T-helper 17 cell (primary cell): ENCODE measurements around the gene OR2AE1. TPM values are rescaled to one million over a fixed set of nuclear protein-coding genes. Genes with fewer than 3 reads are reported as not detected.

Source experiments
- total RNA-seq, 4 donors: library from RNA in 2 of 4; stranded (reverse) in 2 of 4; gene quantifications; one replicate each; pipeline ENCODE4 v1.2.3 and lab custom pipeline; 2022 to 2026

The OR2AE1 gene
- total RNA-seq, 2 donors from 2014 or later: not detected

Other genes with a start within 250 kb of the OR2AE1 start
- under 1 TPM in 1 of 2 donors, not detected in 1; 0.20 TPM for gene CYP3A5, start 197.0 kb downstream of the OR2AE1 start, total RNA-seq
- gene CYP3A7, start 141.8 kb downstream of the OR2AE1 start, total RNA-seq: not detected
- not detected for gene CYP3A4, start 92.8 kb downstream of the OR2AE1 start, total RNA-seq
- not detected for gene CYP3A43, start 49.0 kb downstream of the OR2AE1 start, total RNA-seq
- 10 to 100 TPM; 25.3 to 27.2 TPM for gene TRIM4, start 42.5 kb upstream of the OR2AE1 start, total RNA-seq
- gene GJC3, start 52.6 kb upstream of the OR2AE1 start, total RNA-seq: under 1 TPM in 1 of 2 donors, not detected in 1; 0.25 TPM
- not detected for gene AZGP1, start 99.0 kb upstream of the OR2AE1 start, total RNA-seq
- 10 to 100 TPM; 51.1 to 58.6 TPM for gene ZKSCAN1, start 138.6 kb upstream of the OR2AE1 start, total RNA-seq
- 1 to 10 TPM; 4.2 to 5.2 TPM for gene ZSCAN21, start 172.7 kb upstream of the OR2AE1 start, total RNA-seq
- gene ZNF3, start 204.7 kb upstream of the OR2AE1 start, total RNA-seq: 10 to 100 TPM; 42.3 to 45.2 TPM
- 10 to 100 TPM; 62.5 to 64.7 TPM for gene COPS6, start 211.9 kb upstream of the OR2AE1 start, total RNA-seq
- 100 to 1,000 TPM; 111 to 119 TPM for gene MCM7, start 224.4 kb upstream of the OR2AE1 start, total RNA-seq
- 1 to 10 TPM; 8.6 to 9.3 TPM for gene AP4M1, start 224.6 kb upstream of the OR2AE1 start, total RNA-seq
- 10 to 100 TPM; 40.7 to 45.3 TPM for gene TAF6, start 242.3 kb upstream of the OR2AE1 start, total RNA-seq
- gene CNPY4, start 242.6 kb upstream of the OR2AE1 start, total RNA-seq: 10 to 100 TPM; 22.5 to 22.6 TPM
- gene MBLAC1, start 249.9 kb upstream of the OR2AE1 start, total RNA-seq: 1 to 10 TPM; 4.0 to 4.2 TPM